ENCODE data around the gene RFX4.
A peak's percentile ranks its signal among the peaks of the same experiment; 100 is the strongest.
"Not testable (repeated sequence)": the region's sequence is repeated elsewhere in the genome, so short reads cannot be mapped to it uniquely, and the experiment has no call there.

Gene RFX4

GRCh38 chr12:106647793-106648514 lies 65.2 kb downstream of the RFX4 start:
- DNase-seq, result no peak

- peak in 1 of 4 experiments; percentile 7 for DNase-seq
Measured at GRCh38 chr12:106648736-106649135, 65.9 kb downstream of the RFX4 start.

- DNase-seq, result no peak
Measured at GRCh38 chr12:106651552-106651951, 68.7 kb downstream of the RFX4 start.

GRCh38 chr12:106652510-106653015 lies 69.8 kb downstream of the RFX4 start:
- no peak for DNase-seq

GRCh38 chr12:106655577-106655976 lies 72.8 kb downstream of the RFX4 start:
- DNase-seq, result peak; percentile 8 to 49 (median 36)

- no peak for DNase-seq
Measured at GRCh38 chr12:106657488-106657887, 74.7 kb downstream of the RFX4 start.

- no peak for DNase-seq
Measured at GRCh38 chr12:106663385-106663784, 80.6 kb downstream of the RFX4 start.

GRCh38 chr12:106669216-106669615 lies 86.4 kb downstream of the RFX4 start:
- DNase-seq, result no peak

GRCh38 chr12:106670131-106670530 lies 87.3 kb downstream of the RFX4 start:
- no peak for DNase-seq

- DNase-seq, result no peak
Measured at GRCh38 chr12:106671840-106672239, 89.0 kb downstream of the RFX4 start.

- no peak for DNase-seq
Measured at GRCh38 chr12:106672314-106673025, 89.7 kb downstream of the RFX4 start.

GRCh38 chr12:106673141-106673540 lies 90.3 kb downstream of the RFX4 start:
- DNase-seq, result no peak

- DNase-seq, result no peak
Measured at GRCh38 chr12:106675651-106676435, 93.0 kb downstream of the RFX4 start.

- no peak for DNase-seq
Measured at GRCh38 chr12:106679574-106679973, 96.8 kb downstream of the RFX4 start.

- no peak for DNase-seq
Measured at GRCh38 chr12:106680280-106680679, 97.5 kb downstream of the RFX4 start.

GRCh38 chr12:106681210-106681609 lies 98.4 kb downstream of the RFX4 start:
- no peak for DNase-seq

GRCh38 chr12:106682594-106683234 lies 99.9 kb downstream of the RFX4 start:
- peak; percentile 6 to 32 (median 16) for DNase-seq

- DNase-seq, result no peak
Measured at GRCh38 chr12:106684497-106684896, 101.7 kb downstream of the RFX4 start.

- DNase-seq, result no peak
Measured at GRCh38 chr12:106685381-106685780, 102.6 kb downstream of the RFX4 start.

- DNase-seq, result no peak
Measured at GRCh38 chr12:106687672-106688071, 104.9 kb downstream of the RFX4 start.

- no peak for DNase-seq
Measured at GRCh38 chr12:106690569-106691305, 107.9 kb downstream of the RFX4 start.

- DNase-seq, result not testable (repeated sequence)
Measured at GRCh38 chr12:106692033-106692432, 109.2 kb downstream of the RFX4 start.
